SIG-M5 treated with dmso at 0.1 percent for 504 hours (cell line): ENCODE measurements around the gene LRRC15.
A peak's percentile ranks its signal among the peaks of the same experiment; 100 is the strongest.

Experiments used
- DNase-seq: peaks from one replicate; lab custom pipeline; 2025; ENCODE audit not compliant: unreplicated experiment; lab: John Stamatoyannopoulos, UW

Gene LRRC15

DNA sequence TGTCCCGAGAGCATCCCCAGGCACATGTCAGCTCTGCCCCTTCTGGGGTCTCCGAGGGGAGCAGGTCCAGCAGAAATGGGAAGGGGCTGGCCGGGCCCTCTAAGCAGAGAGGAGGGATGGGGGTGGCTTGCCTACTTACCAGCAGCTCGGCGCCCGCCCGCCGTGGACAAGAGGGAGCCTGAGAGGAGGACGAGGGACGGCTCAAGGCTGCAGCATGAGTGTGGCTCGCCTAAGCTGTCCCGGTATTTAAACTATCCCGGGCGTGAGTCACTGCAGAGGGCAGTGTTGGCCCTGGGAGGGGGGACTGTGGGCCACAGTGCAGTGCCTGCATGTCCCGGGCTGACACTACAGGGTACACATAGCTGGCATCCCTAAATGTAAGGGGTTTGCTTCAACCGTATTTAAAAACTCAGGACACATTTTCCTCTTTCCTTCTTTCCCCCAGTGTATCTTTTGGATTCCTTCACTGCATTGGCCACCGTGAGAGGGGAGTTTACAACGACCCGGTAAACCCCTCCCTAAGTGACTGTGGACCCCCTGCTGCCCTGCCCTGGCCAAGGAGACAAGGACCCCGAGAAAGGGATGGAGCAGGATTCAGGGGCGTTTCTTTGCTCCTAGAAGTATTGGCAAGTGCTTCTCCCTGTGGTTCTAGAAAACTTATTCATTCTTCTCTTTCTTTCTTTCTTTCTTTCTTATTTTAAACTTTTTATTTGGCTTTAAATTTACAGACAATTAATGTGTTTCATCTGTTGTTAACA, at the start of gene LRRC15:
Gene LRRC15 (minus strand): TSS at position 222 of the 758 bp plus-strand sequence. CDS start 8,700 bp downstream, outside the sequence.
- DNase-seq, result no peak

DNA sequence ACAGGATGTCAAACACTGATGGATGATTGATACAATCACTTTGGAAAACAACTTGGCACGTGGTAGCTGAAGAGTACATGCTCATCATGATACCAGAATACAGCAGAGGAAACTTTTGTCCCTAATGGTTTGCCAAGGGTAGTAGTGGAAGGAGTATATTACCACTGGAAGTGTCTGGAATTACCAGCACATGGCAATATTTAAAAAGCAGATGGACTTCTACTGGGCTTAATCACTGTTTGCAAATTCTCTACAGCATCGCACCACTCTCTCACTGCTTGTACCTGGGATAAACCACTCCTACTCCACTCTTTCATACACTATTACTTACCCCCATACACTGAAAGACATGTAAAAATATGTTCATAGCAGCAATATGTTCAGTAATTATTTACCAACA, 49.1 kb upstream of the LRRC15 start:
- DNase-seq, result no peak

DNA sequence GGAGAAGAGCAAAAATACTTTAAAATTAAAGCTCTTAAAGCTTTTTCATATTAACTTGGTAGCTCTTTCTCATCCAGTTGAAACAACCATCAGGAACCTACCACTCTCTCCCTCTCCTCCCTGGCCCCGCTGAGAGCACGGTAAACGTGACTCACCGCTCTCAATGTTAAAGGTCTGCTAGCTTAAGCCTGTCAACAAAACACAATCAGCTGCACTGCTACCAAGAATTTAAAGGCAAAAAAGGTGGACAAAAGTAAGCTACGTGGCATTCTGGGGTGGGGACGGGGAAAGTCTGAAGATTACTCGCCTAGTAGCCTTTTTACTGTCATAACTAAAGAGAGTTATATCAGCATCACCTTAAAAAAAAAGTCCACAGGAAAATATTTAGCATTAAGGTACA, 37.9 kb upstream of the LRRC15 start:
- DNase-seq, result no peak

DNA sequence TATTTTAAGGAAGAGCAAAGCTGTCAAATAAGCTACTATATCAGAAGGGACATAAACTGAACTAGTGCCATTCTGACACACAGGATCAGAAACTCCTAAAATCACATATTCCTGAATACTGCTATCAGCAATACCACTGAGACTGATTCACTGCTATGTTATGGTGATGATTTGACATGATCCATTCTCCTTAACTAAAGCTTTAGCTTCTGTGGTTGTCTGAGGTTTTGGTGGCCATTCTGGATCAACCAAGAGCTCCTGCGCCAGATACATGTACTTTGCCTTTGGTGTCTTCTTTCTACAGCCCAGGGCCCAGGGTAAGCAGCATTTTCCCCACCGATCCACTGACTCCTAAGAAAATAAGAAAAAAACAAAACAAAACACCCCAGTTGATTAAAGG, 36.2 kb upstream of the LRRC15 start:
- DNase-seq, result no peak

DNA sequence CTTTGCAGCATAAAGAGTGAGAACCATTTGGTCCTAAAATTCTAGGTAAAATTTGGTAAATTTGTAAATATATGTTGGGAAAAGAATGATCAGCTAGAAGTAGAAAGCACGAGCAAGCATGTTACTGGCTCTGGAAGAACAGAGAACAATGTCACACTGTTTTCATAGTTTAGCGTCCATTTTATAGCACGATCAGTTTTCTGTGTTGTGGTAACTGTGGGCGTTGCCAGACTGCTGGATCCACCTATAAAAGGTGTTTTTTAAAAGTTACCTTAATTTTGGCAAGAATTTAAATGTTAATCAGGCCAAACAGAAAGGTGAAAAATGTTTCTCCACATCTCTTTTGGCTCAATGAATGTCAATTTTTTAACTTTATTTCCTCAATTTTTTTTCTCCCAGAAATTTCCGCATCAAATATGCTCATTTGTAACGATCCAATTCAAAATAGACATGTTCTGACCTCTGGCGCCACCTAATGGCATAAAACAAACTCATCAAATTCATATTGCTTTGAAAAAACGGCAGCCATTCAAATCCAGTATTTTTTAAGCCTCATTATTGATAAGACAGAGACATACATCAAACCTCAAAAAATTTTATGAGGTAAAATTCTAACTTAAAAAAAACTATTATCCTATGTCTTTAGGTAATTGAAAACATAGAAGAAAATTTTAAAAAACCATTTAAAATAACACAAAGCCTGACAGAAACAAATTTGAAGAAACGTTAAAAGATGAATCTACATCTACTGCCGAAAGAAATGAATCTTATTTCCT, 35.0 kb upstream of the LRRC15 start:
- DNase-seq, result peak; percentile 55

GRCh38 chr3:194401868-194402329, 32.4 kb upstream of the LRRC15 start:
- DNase-seq, result no peak

DNA sequence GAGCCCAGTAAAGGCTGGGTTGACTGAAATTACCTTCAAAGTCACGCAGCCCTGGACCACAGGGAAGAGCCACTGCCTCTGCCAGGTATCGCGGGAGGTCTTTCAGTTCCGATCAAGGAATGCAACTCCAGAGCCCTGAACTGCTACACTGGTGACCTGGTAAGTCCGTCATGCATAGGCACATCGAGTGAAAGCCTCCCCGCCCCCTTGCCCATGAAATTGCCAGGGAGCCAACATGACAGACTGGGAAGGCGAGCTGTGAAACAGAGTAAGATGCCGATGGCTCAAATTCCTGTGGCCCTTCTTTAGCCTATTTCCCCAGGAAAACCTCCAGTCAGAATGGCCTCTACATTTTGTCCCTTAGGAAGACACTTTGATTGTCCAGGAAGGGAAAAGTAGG, 31.8 kb upstream of the LRRC15 start:
- DNase-seq, result no peak

DNA sequence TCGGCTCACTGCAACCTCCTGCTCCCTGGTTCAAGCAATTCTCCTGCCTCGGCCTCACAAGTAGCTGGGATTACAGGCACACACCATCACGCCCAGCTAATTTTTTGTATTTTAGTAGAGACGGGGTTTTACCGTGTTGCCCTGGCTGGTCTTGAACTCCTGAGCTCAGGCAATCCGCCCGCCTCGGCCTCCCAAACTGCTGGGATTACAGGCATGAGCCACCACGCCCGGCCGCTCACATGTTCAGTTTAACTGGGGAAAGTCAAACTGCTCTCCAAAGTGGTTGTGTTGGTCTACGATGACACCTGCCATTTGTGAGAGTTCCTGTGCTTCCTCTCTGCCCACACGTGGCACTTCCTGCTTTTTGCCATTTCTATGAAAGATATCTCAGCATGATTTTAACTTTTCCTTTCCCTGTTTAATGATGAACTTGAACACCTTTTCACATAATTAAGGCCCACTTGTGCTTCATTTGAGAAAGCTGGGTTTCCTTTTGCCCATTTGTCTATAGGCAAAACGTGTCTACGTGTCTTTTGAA, 30.4 kb upstream of the LRRC15 start:
- DNase-seq, result no peak

DNA sequence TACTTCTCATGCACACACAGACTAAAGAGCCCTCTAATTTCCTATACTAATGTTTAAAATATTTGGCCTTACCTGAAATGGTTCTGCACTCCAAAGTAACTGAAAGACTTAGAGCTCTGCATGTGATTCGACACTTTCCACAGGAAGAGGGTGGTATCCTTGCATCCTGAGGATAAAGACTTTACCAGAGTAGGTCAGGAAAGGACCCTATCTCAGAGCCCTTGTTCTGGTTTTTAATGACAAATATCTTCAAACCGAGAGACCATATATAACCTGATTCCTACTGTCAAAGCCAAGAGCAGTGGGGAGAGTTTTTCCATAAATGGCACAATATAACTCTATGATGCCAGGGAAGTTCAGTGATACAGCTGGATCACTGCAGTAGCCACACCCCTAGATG, 29.6 kb upstream of the LRRC15 start, which contains the start of gene GP5:
Gene GP5 (minus strand): TSS at position 101 of the 400 bp plus-strand sequence. CDS start 984 bp downstream, outside the sequence.
- no peak for DNase-seq

DNA sequence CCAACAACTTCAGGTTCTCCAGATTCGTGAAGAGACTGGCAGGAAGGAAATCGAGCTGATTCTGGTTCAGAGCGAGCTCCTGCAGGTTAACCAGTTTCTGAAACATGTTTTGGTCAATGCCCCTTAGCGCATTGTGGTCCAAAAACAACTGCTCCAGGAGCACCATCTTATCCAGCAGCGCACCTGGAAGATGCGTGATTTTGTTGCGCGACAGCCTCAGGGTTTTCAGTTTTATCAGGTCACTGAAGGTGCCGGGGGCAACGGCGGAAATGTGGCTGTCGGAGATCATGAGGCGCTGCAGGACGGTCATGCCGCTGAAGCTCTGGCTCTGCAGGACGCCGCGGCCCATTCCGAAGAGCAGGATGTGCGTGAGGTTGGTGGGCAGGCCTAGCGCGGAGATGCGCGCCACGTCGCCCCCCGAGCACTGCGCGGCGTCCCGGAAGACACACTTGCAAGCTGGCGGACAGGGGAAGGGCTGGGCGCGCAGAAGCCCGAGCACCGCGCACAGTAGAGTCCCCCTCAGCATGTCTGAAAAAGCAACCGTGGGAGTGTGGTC, 28.3 kb upstream of the LRRC15 start:
- no peak for DNase-seq

DNA sequence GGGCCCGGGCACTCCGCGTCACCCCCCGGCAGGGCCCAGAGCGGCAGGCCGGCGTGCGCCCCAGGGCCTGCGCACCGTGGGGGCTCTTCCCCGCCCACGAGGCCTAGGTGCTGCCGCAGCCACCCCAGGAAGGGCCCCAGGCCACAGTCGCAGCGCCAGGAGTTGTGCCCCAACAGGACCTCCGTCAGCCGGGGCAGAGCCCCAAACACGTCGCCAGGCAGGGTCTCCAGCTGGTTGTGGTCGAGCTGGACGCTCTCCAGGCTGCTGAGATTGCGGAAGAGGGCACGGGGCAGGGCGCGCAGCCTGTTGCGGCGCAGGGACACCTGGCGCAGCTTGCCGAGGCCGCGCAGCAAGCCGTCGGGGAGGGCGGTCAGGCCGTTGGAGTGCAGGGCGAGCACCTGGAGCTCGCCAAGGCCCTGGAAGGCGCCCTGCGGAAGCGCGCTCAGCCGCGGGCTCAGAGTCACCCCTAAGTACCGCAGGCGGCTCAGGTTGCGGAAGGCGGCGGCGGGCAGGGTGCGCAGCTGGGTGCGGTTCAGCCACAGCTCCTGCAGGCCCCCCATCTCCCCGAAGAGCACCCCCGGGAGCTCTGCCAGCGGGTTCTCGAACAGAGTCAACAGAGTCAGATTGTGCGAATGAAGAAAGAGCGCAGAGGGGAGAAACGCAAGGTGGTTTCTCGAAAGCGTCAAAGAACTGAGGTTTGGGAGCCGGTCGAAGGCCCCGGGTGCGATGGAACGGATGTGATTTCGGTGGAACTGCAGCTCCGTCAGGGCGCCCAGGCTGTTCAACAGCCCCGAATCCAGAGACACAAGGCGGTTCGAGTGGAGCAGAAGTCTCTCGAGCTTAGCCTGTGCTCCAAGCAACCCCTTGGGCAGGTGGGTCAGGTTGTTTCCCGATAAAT, 27.6 kb upstream of the LRRC15 start:
- DNase-seq, result no peak

GRCh38 chr3:194396539-194396858, 27.0 kb upstream of the LRRC15 start:
- no peak for DNase-seq

DNA sequence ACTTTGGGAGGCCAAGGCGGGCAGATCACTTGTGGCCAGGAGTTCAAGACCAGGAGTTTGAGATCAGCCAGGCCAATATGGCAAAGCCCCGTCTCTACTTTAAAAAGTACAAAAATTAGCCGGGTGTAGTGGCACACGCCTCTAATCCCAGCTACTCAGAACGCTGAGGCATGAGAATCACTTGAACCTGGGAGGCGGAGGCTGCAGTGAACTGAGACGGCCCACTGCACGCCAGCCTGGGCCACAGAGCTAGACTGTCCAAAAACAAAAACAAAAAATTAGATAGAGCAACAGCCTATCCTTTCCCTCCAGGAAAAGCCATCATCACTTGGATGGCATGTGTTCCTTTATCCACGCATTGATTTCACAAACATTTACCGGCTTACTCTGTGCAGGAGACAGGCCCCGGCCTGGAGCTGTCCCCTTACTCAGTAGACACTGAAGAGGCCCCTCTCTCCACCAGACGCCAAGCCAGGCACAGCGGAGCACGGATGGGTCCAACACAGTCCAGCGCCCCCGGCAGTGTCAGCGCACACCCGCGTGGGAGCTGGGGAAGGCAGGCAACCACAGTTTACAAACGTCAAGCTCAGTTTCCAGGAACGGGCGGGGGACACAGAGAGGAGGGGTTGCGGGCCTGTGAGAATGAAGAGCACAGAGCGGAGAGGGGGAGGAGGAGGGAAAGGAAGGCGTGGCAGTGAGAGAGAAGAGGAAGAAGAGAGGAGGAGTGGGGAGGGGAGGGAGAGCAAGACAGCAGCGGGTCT, 26.4 kb upstream of the LRRC15 start:
- DNase-seq, result peak; percentile 73

DNA sequence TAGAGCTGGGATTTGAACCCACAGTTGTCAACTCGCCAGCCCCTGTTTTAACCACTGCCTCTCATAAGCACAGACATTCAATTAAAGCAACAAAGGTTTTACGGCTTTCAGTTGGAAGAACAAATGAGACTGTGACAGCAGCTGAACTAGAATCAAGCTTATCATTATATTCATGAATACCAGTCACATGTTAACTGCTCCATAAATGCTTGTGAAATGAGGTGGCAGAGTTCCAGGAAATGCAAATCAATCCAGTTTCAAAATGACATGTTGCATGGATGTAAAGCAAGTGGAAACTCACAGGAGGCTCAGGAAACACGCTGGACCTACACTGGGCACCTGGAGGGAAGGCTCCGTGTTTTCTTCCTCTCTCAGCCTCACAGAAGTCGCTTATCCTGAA, 25.7 kb upstream of the LRRC15 start:
- DNase-seq, result no peak

DNA sequence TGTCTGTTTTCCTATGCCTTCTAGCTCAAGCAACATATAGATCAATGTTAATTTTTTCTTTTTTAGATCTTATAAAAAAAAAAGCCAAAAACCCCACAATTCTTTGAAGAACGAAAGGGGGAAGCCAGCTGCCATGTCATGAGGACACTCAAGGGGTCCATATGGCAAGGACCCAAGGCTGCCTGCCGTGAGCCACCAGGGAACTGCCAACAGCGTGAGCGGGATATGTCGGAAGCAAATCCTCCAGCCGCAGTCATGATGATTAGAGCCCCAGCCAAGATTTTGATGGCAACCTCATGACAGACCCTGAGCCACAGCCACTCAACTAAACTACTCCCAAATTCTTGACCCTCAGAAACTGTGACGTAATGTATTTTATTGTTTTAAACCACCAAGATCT, 23.0 kb upstream of the LRRC15 start:
- no peak for DNase-seq

DNA sequence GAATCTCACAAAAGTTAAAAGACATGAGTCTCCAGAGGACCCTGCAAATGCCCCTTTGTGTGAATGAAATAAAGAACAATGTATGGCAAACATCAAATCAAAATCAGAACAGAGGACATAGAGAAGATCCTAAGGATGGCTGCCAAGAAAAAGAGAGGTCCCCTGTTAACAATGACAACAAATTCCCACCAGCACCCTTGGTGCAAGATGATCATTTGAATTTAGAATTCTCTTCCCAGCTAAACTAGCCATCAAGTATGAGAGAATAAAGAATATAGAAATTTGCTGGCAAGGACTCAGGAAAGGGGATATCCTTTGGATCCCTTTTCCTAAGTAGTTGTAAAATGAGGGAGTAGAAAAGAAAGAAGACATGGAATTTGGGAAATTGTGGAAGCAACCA, 21.3 kb upstream of the LRRC15 start:
- no peak for DNase-seq

DNA sequence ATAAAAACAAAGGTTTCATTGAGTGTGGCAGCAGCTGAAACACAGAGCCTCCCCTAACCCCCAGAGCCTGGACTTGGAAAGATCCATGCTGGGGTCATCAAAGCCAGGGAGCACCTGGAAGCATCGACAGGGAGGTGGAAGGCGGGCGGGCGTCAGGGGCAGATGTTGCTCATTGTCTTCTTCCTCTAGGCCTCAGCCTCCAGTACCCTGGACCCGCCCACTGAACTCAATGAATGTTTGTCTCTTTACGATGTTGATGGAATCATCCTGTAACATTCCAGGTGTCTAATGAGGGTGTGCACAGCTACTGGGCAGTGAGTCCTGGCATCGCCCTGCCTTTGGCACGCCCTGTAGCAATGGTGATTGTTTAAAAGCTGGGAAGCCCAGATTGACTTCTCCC, 19.7 kb upstream of the LRRC15 start:
- no peak for DNase-seq

DNA sequence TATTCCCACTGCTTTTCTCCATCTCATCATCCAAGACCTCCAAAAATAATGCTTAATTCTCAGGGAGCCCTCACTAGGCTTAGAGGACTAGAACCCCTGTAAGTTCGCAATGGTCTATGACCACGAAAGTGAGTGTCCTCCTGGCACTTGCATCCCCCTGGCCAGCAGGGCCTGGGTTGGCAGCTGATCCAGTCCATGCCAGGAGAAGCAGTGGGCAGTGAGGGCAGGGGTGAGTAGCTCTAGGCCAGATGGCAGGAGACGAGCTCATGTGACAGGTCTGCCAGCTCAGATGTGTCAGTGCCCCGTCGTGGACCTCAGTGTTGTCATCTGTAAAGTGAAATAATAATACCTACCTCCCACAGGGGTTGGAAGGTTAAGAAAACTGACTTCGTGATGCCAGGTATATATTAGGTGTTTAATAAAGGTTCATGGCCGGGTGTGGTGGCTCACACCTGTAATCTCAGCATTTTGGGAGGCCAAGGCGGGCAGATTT, 18.4 kb upstream of the LRRC15 start:
- no peak for DNase-seq

- DNase-seq, result no peak
Measured at GRCh38 chr3:194387276-194387675, 17.7 kb upstream of the LRRC15 start.

DNA sequence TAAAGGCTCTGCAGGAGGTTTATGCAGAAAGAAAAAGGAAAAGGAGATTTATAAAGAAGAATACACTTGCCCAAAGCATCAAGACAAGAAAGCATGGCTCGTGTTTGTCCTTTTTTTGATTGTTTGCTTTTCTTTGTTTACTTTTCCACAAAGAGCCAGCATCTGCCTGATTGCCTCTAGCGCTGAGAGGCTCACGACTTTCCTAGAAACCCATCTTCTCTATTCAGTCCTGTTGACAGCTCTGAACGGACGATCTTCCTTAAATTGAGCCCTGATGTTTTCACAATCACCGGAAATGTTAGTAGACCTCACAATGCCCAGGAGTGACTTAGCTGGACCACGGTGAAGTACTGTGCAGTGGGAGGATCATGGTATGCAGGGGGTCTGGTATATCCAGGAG, 17.1 kb upstream of the LRRC15 start:
- DNase-seq, result no peak
